ENCODE measurements around the gene CC2D1A.

CC2D1A gene

GRCh38 chr19:13865571-13866462 is 40.2 kb upstream of the CC2D1A start:
- DNase-seq, result no peak
- Histone ChIP-seq H3K36me3 (ENCODE audit: control insufficient read depth, insufficient read depth, low read length) (no peaks in the 10 kb centered on the region), H3K27me3 (replicated peaks; ENCODE audit: control insufficient read depth, insufficient read depth, low read length, poor library complexity, severe bottlenecking) (peaks cover 10% of the 10 kb centered on the region), H3K4me1 (ENCODE audit: control insufficient read depth, insufficient read depth, low read length, poor library complexity, severe bottlenecking) (peaks cover 25% of the 10 kb centered on the region), H3K9me3 (ENCODE audit: control insufficient read depth, low read length) (no peaks in the 10 kb centered on the region), H3K27ac (ENCODE audit: insufficient read depth, low read length, poor library complexity, severe bottlenecking) (no peak overlapping the region), H3K4me3 (ENCODE audit: insufficient read depth, low read depth, low read length, poor library complexity, severe bottlenecking) (peak overlapping the region; percentile 65)

DNA sequence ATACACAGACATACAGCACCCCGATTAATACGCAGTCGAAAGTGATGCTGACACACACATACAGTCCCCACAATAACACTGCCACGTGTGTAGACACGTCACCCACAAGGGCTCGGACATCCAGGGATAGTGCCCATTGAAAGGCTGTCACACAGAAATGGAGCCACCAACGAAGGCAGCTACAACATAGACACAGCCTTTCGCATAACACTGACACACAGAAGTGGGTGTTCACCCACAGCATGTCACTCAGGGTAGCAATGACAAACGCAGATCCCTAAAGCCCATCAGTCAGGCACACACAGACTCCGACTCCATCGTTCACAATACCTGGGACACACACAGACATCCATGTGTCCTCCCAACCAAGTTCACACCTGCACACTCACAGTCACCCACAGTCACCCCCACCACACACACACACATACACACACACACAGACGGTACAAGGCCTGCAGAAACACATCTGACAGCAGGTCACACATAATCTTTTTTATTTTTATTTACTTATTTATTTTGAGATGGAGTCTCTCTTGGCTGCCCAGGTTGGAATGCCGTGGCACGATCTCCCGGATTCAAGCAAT is 39.4 kb upstream of the CC2D1A start:
- Histone ChIP-seq H3K9me3 (ENCODE audit: control insufficient read depth, low read length) (no peaks in the 10 kb centered on the region), H3K4me3 (ENCODE audit: insufficient read depth, low read depth, low read length, poor library complexity, severe bottlenecking) (peak overlapping the region; percentile 65), H3K27me3 (replicated peaks; ENCODE audit: control insufficient read depth, insufficient read depth, low read length, poor library complexity, severe bottlenecking) (peaks cover 10% of the 10 kb centered on the region), H3K27ac (ENCODE audit: insufficient read depth, low read length, poor library complexity, severe bottlenecking) (no peak overlapping the region), H3K4me1 (ENCODE audit: control insufficient read depth, insufficient read depth, low read length, poor library complexity, severe bottlenecking) (peaks cover 19% of the 10 kb centered on the region), H3K36me3 (ENCODE audit: control insufficient read depth, insufficient read depth, low read length) (no peaks in the 10 kb centered on the region)
- DNase-seq, result no peak

DNA sequence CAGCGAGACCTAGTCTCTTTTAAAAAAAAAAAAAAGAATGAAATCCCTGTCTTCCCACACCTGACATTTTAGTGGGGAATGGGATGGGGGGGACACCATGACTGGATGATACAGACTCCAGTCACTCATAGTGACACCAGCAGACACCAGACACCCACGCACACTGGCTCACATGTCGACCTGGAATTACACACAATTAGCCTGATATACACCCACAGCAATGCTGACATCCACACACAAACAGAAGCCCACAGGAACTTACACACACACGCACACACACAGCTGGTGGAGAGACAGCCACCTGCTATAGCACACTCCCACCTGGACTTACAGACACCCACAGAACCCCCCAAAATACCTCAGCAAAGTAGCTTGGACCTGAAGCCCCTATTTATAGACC is 37.3 kb upstream of the CC2D1A start:
- no peak overlapping the region for H3K27ac ChIP-seq (ENCODE audit: insufficient read depth, low read length, poor library complexity, severe bottlenecking)
- no peak overlapping the region for H3K4me3 ChIP-seq (ENCODE audit: insufficient read depth, low read depth, low read length, poor library complexity, severe bottlenecking)
- H3K36me3 ChIP-seq (ENCODE audit: control insufficient read depth, insufficient read depth, low read length), result no peaks in the 10 kb centered on the region
- DNase-seq, result no peak
- H3K9me3 ChIP-seq (ENCODE audit: control insufficient read depth, low read length), result no peaks in the 10 kb centered on the region
- peaks cover 19% of the 10 kb centered on the region for H3K27me3 ChIP-seq (replicated peaks; ENCODE audit: control insufficient read depth, insufficient read depth, low read length, poor library complexity, severe bottlenecking)
- H3K4me1 ChIP-seq (ENCODE audit: control insufficient read depth, insufficient read depth, low read length, poor library complexity, severe bottlenecking), result peaks cover 22% of the 10 kb centered on the region

GRCh38 chr19:13869281-13869680 is 36.7 kb upstream of the CC2D1A start:
- peaks cover 19% of the 10 kb centered on the region for H3K27me3 ChIP-seq (replicated peaks; ENCODE audit: control insufficient read depth, insufficient read depth, low read length, poor library complexity, severe bottlenecking)
- no peak for DNase-seq
- no peak overlapping the region for H3K27ac ChIP-seq (ENCODE audit: insufficient read depth, low read length, poor library complexity, severe bottlenecking)
- H3K4me3 ChIP-seq (ENCODE audit: insufficient read depth, low read depth, low read length, poor library complexity, severe bottlenecking), result no peak overlapping the region
- no peaks in the 10 kb centered on the region for H3K9me3 ChIP-seq (ENCODE audit: control insufficient read depth, low read length)
- H3K36me3 ChIP-seq (ENCODE audit: control insufficient read depth, insufficient read depth, low read length), result no peaks in the 10 kb centered on the region
- peaks cover 20% of the 10 kb centered on the region for H3K4me1 ChIP-seq (ENCODE audit: control insufficient read depth, insufficient read depth, low read length, poor library complexity, severe bottlenecking)

DNA sequence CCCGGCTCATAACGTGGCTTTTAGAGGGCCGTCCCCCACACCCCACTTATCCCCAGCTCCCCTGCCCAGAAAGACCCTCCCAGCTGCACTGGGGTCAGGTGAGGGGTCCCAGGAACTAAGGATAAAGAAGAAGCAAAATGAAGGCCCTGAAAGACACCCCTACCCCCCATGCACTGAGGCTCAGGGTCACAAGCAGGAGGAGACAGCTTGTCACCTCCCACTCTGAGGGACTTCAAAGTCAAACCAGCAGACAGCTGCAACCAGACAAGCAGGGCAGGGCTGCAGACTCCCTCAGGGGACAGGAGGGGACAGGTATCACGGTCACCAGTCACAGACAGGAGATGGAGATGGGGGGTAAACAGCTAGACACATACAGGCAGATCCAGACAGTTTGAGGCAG is 35.1 kb upstream of the CC2D1A start:
- H3K9me3 ChIP-seq (ENCODE audit: control insufficient read depth, low read length), result no peaks in the 10 kb centered on the region
- no peak overlapping the region for H3K27ac ChIP-seq (ENCODE audit: insufficient read depth, low read length, poor library complexity, severe bottlenecking)
- no peaks in the 10 kb centered on the region for H3K36me3 ChIP-seq (ENCODE audit: control insufficient read depth, insufficient read depth, low read length)
- H3K4me3 ChIP-seq (ENCODE audit: insufficient read depth, low read depth, low read length, poor library complexity, severe bottlenecking), result no peak overlapping the region
- peaks cover 15% of the 10 kb centered on the region for H3K27me3 ChIP-seq (replicated peaks; ENCODE audit: control insufficient read depth, insufficient read depth, low read length, poor library complexity, severe bottlenecking)
- peaks cover 10% of the 10 kb centered on the region for H3K4me1 ChIP-seq (ENCODE audit: control insufficient read depth, insufficient read depth, low read length, poor library complexity, severe bottlenecking)
- no peak for DNase-seq

GRCh38 chr19:13872339-13872694 is 33.7 kb upstream of the CC2D1A start:
- Histone ChIP-seq H3K4me1 (ENCODE audit: control insufficient read depth, insufficient read depth, low read length, poor library complexity, severe bottlenecking) (peaks cover 7% of the 10 kb centered on the region), H3K27me3 (replicated peaks; ENCODE audit: control insufficient read depth, insufficient read depth, low read length, poor library complexity, severe bottlenecking) (peaks cover 9% of the 10 kb centered on the region), H3K36me3 (ENCODE audit: control insufficient read depth, insufficient read depth, low read length) (no peaks in the 10 kb centered on the region), H3K4me3 (ENCODE audit: insufficient read depth, low read depth, low read length, poor library complexity, severe bottlenecking) (no peak overlapping the region), H3K9me3 (ENCODE audit: control insufficient read depth, low read length) (no peaks in the 10 kb centered on the region), H3K27ac (ENCODE audit: insufficient read depth, low read length, poor library complexity, severe bottlenecking) (no peak overlapping the region)
- no peak for DNase-seq

- Histone ChIP-seq H3K27ac (ENCODE audit: insufficient read depth, low read length, poor library complexity, severe bottlenecking) (no peak overlapping the region), H3K4me3 (ENCODE audit: insufficient read depth, low read depth, low read length, poor library complexity, severe bottlenecking) (peak overlapping the region; percentile 29), H3K9me3 (ENCODE audit: control insufficient read depth, low read length) (no peaks in the 10 kb centered on the region), H3K27me3 (replicated peaks; ENCODE audit: control insufficient read depth, insufficient read depth, low read length, poor library complexity, severe bottlenecking) (peaks cover 9% of the 10 kb centered on the region), H3K4me1 (ENCODE audit: control insufficient read depth, insufficient read depth, low read length, poor library complexity, severe bottlenecking) (peaks cover 7% of the 10 kb centered on the region), H3K36me3 (ENCODE audit: control insufficient read depth, insufficient read depth, low read length) (no peaks in the 10 kb centered on the region)
- no peak for DNase-seq
Observed at GRCh38 chr19:13872695-13873389, 33.2 kb upstream of the CC2D1A start.

DNA sequence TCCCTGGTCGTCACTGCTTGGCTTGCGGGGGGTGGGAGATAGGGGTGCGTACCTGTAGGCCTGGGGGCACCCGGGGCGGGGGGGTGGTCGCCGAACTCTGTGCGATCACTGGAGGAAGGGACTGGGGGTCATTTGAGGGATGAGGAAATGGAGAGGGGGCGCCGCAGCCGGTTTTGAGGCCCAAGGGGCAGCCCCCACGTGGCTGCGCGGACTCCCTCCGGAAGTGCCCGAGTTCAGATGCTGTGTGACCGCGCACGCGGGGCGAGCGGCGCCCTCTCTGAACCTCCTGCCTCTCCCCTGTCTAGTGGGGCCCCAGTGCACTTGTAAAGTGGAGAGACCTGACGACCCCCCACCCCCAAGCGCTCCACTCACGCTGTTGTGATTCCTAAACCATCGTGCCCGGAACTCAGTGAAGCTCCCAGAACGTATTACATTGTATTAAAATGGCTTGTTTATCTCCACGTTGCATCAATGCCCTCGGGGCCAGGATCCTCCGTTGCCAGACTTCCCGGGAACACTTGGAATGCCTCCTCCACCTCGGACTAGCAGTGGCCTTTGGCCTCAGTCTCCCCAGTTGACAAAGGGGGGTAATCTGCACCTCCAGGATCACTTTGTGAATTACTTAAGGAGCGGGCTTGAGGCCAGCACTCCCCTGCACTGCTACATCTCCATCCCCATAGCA is 32.0 kb upstream of the CC2D1A start:
- no peak for DNase-seq

DNA sequence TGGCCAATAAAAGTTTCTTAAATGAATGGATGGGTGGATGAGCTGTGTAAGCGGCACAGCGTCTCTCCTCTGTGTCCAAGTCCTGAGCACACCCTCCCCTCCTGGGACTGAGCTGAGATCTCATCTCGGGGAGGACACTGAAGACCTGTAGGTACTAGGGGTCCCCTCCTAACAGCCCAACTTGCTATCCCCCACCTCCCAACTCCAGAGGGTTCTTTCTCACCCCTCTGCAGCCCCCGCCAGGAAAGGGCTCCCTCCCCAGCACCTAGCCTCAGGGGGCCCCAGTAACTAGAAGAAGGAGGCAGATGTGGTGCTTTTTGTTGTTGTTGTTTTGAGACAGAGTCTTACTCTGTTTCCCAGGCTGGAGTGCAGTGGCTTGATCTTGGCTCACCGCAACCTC is 30.2 kb upstream of the CC2D1A start:
- no peaks in the 10 kb centered on the region for H3K9me3 ChIP-seq (ENCODE audit: control insufficient read depth, low read length)
- no peak for DNase-seq
- no peak overlapping the region for H3K4me3 ChIP-seq (ENCODE audit: insufficient read depth, low read depth, low read length, poor library complexity, severe bottlenecking)
- H3K4me1 ChIP-seq (ENCODE audit: control insufficient read depth, insufficient read depth, low read length, poor library complexity, severe bottlenecking), result peaks cover 14% of the 10 kb centered on the region
- H3K27me3 ChIP-seq (replicated peaks; ENCODE audit: control insufficient read depth, insufficient read depth, low read length, poor library complexity, severe bottlenecking), result peaks cover 9% of the 10 kb centered on the region
- no peak overlapping the region for H3K27ac ChIP-seq (ENCODE audit: insufficient read depth, low read length, poor library complexity, severe bottlenecking)
- no peaks in the 10 kb centered on the region for H3K36me3 ChIP-seq (ENCODE audit: control insufficient read depth, insufficient read depth, low read length)

More for the DNA sequence above, 32.0 kb upstream of the CC2D1A start:
- Histone ChIP-seq H3K27me3 (replicated peaks; ENCODE audit: control insufficient read depth, insufficient read depth, low read length, poor library complexity, severe bottlenecking) (peaks cover 9% of the 10 kb centered on the region), H3K27ac (ENCODE audit: insufficient read depth, low read length, poor library complexity, severe bottlenecking) (no peak overlapping the region), H3K4me1 (ENCODE audit: control insufficient read depth, insufficient read depth, low read length, poor library complexity, severe bottlenecking) (peaks cover 7% of the 10 kb centered on the region), H3K4me3 (ENCODE audit: insufficient read depth, low read depth, low read length, poor library complexity, severe bottlenecking) (no peak overlapping the region), H3K36me3 (ENCODE audit: control insufficient read depth, insufficient read depth, low read length) (no peaks in the 10 kb centered on the region), H3K9me3 (ENCODE audit: control insufficient read depth, low read length) (no peaks in the 10 kb centered on the region)

Data from effector memory CD4-positive, alpha-beta T cell (primary cell).